ENCODE data around the gene SYTL3. TPM values are rescaled to one million over a fixed set of nuclear protein-coding genes. Genes with fewer than 3 reads are reported as not detected.
A peak's percentile ranks its signal among the peaks of the same experiment; 100 is the strongest.

Gene SYTL3
- total RNA-seq, 1 experiment from 2014 or later = 0.09 TPM

DNA sequence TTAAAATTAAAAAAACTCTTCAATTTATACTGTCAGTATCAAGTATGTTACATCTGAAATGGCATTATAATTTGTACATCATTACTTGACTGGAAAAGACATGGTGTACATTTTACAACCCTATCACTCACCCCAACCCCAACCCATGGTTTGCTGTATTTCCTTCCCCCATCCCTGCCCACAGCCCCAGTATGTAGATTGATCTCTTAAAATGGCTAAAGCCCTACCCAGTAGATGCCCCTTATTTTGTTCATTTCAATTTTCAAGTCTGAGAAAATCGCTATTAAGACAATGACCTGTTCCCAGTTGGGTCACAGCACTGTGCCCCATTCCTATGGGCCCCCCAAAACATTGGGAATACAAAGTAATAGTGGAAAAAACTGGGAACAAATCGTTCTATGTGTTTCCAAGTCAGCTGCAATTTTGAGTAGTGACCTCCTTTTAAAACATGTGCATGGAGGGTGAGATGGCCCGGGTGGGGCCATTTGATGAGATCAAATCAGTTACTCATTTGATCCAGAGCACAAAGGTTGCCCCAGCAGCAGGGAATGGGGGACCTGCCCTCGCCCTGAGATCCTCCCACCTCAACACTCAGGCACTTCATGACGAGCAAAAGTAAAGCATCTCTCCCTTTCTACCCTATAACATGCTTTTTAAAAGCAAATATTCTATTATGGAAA lies 156.0 kb downstream of the SYTL3 start:
- Histone ChIP-seq H3K4me2 (ENCODE audit: insufficient read depth, insufficient read length, low read length) (no peak overlapping the region), H2BK12ac (ENCODE audit: insufficient read length, low read depth, low read length) (no peak overlapping the region), H3K14ac (ENCODE audit: insufficient read depth, low read length) (no peak overlapping the region), H2BK15ac (ENCODE audit: low read depth, low read length) (no peak overlapping the region), H4K5ac (ENCODE audit: insufficient read length, low read depth, low read length) (no peak overlapping the region), H3K18ac (ENCODE audit: insufficient read length, low read depth, low read length) (no peak overlapping the region), H3K79me1 (ENCODE audit: insufficient read depth, low read depth, low read length, poor library complexity, severe bottlenecking) (no peaks in the 10 kb centered on the region), H2BK5ac (ENCODE audit: insufficient read length, low read length) (no peak overlapping the region), H3K56ac (ENCODE audit: insufficient read length, low read depth, low read length) (no peak overlapping the region), H3K23ac (ENCODE audit: insufficient read length, low read depth, low read length) (no peak overlapping the region), H2BK120ac (ENCODE audit: low read depth, low read length, poor library complexity, severe bottlenecking) (no peak overlapping the region), H2AK5ac (ENCODE audit: insufficient read length, low read length) (no peak overlapping the region), H3K9ac (ENCODE audit: extremely low read depth, insufficient read length, low read length) (no peak overlapping the region), H3K23me2 (ENCODE audit: insufficient read length, low read depth, low read length, poor library complexity, severe bottlenecking) (no peaks in the 10 kb centered on the region), H2AFZ (ENCODE audit: low read length) (no peak overlapping the region), H2BK20ac (ENCODE audit: low read depth, low read length, poor library complexity, severe bottlenecking) (no peak overlapping the region), H4K8ac (replicated peaks; ENCODE audit: insufficient read length, low read depth, low read length) (no peak overlapping the region), H3K4me1 (ENCODE audit: insufficient read depth, low read length) (peaks cover 14% of the 10 kb centered on the region), H3T11ph (ENCODE audit: low read length) (no peak overlapping the region), H3K4ac (ENCODE audit: low read depth, low read length) (no peak overlapping the region), H3K9me3 (ENCODE audit: control insufficient read depth, low read depth, low read length) (no peaks in the 10 kb centered on the region), H4K91ac (ENCODE audit: insufficient read length, low read depth, low read length) (no peak overlapping the region), H3K79me2 (ENCODE audit: insufficient read depth, low read length) (peaks cover 68% of the 10 kb centered on the region), H3K27me3 (ENCODE audit: insufficient read depth, low read length) (no peaks in the 10 kb centered on the region), H4K20me1 (ENCODE audit: control insufficient read depth, insufficient read depth, insufficient read length) (no peaks in the 10 kb centered on the region), H3K27ac (ENCODE audit: insufficient read length, low read depth, low read length) (no peak overlapping the region)
- no CpG with 5 or more reads among the region's 5 CpGs for WGBS (ENCODE audit: extremely low coverage, insufficient read length, low lambda C conversion rate)
- Mint-ChIP-seq H3K4me3 (no peak overlapping the region; a peak in 1 of 5 replicates), H3K4me1 (peaks cover 81% of the 10 kb centered on the region in 2 experiments), H3K27me3 (ENCODE audit: low read depth) (no peaks in the 10 kb centered on the region), H3K36me3 (ENCODE audit: insufficient read depth in 1 of 3, low read depth in 3 of 3) (peaks cover 4 to 70% (median 48%) of the 10 kb centered on the region in 3 experiments; a peak in 6 of 7 replicates), H3K27ac (peak overlapping the region; percentile 27 to 75 (median 45); a peak in 5 of 7 replicates), H3K9me3 (no peaks in the 10 kb centered on the region)
- no peak for DNase-seq
- TF ChIP-seq, protein P1, sequence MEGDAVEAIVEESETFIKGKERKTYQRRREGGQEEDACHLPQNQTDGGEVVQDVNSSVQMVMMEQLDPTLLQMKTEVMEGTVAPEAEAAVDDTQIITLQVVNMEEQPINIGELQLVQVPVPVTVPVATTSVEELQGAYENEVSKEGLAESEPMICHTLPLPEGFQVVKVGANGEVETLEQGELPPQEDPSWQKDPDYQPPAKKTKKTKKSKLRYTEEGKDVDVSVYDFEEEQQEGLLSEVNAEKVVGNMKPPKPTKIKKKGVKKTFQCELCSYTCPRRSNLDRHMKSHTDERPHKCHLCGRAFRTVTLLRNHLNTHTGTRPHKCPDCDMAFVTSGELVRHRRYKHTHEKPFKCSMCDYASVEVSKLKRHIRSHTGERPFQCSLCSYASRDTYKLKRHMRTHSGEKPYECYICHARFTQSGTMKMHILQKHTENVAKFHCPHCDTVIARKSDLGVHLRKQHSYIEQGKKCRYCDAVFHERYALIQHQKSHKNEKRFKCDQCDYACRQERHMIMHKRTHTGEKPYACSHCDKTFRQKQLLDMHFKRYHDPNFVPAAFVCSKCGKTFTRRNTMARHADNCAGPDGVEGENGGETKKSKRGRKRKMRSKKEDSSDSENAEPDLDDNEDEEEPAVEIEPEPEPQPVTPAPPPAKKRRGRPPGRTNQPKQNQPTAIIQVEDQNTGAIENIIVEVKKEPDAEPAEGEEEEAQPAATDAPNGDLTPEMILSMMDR (conservative IDR thresholded peaks at IDR 0.05) = no peak

Measured in H9 (cell line).